Neural cell (in vitro differentiated cells): ENCODE data around the gene ARHGEF16. TPM values are rescaled to one million over a fixed set of nuclear protein-coding genes. Genes with fewer than 3 reads are reported as not detected.

Experiments
- H2AFZ ChIP-seq: fragments of 200-600, 300-800 bp; sonication (generic), shearing (Covaris generic); 2 replicates; pipeline ENCODE4 v1.6.0; 2014; ENCODE audit warnings: low read depth, mild to moderate bottlenecking, antibody characterized with exemption, low read length, moderate library complexity
- H3F3A ChIP-seq: fragments of 200-600 bp; shearing (Covaris generic); 2 replicates; pipeline ENCODE4 v1.6.1; 2016; ENCODE audit warnings: mild to moderate bottlenecking, moderate library complexity, mixed read lengths, antibody characterized with exemption, low read length; ENCODE audit not compliant: insufficient read depth, poor library complexity, severe bottlenecking
- H3K27ac ChIP-seq: fragments of 200-600, 300-800 bp; sonication (generic), shearing (Covaris generic); 2 replicates; pipeline ENCODE4 v1.5.1; 2014; ENCODE audit warnings: mild to moderate bottlenecking, low read length, moderate library complexity
- H3K27me3 ChIP-seq: fragments of 300-800, 200-600 bp; sonication (generic), shearing (Covaris generic); 2 replicates; pipeline ENCODE4 v1.6.0; 2014; ENCODE audit warnings: mild to moderate bottlenecking, low read depth, low read length, moderate library complexity; ENCODE audit not compliant: insufficient read depth
- H3K36me3 ChIP-seq: fragments of 300-800, 200-600 bp; sonication (generic), shearing (Covaris generic); 2 replicates; pipeline ENCODE4 v1.5.1; 2014; ENCODE audit warnings: mild to moderate bottlenecking, antibody characterized with exemption, low read length, moderate library complexity; ENCODE audit not compliant: insufficient read depth
- H3K4me2 ChIP-seq: fragments of 300-800, 200-600 bp; sonication (generic), shearing (Covaris generic); 2 replicates; pipeline ENCODE4 v1.6.0; 2014; ENCODE audit warnings: mild to moderate bottlenecking, low read length
- H3K4me3 ChIP-seq: fragments of 300-800, 200-600 bp; sonication (generic), shearing (Covaris generic); 2 replicates; pipeline ENCODE4 v1.5.1; 2014; ENCODE audit warnings: mild to moderate bottlenecking, low read length, moderate library complexity
- H3K79me2 ChIP-seq: fragments of 200-600 bp; shearing (Covaris generic); replicated peaks from 2 replicates; pipeline ENCODE4 v1.6.0; 2014; ENCODE audit warnings: mild to moderate bottlenecking, low read length, moderate library complexity; ENCODE audit not compliant: insufficient read depth
- H3K9ac ChIP-seq: fragments of 300-800, 200-600 bp; sonication (generic), shearing (Covaris generic); 2 replicates; pipeline ENCODE4 v1.6.1; 2016; ENCODE audit warnings: mild to moderate bottlenecking, low read length, mixed read lengths
- H3K9me2 ChIP-seq: fragments of 200-600 bp; shearing (Covaris generic); 2 replicates; pipeline ENCODE4 v1.6.1; 2016; ENCODE audit warnings: mild to moderate bottlenecking, low read length, mixed read lengths; ENCODE audit not compliant: insufficient read depth
- H3K9me3 ChIP-seq: fragments of 200-600, 300-800 bp; sonication (generic), shearing (Covaris generic); 2 replicates; pipeline ENCODE4 v1.6.1; 2016; ENCODE audit warnings: mild to moderate bottlenecking, mixed run types, low read length, moderate library complexity, mixed read lengths
- H4K20me1 ChIP-seq: fragments of 200-600 bp; shearing (Covaris generic); 2 replicates; pipeline ENCODE4 v1.6.1; 2016; ENCODE audit warnings: mild to moderate bottlenecking, mixed run types; ENCODE audit not compliant: insufficient read depth
- EP300 ChIP-seq: fragments of 450-650 bp; conservative IDR thresholded peaks from 2 replicates; pipeline ENCODE4 v1.6.1; 2014; ENCODE audit warnings: antibody characterized with exemption, mild to moderate bottlenecking, moderate library complexity; ENCODE audit not compliant: poor library complexity, severe bottlenecking
- EZH2 ChIP-seq: fragments of 200-600, 300-800 bp; shearing (Covaris generic), sonication (generic); IDR thresholded peaks from 2 replicates; pipeline ENCODE4 v1.6.1; 2014; ENCODE audit warnings: antibody characterized with exemption, low read length, borderline replicate concordance, mild to moderate bottlenecking; ENCODE audit not compliant: insufficient read depth, poor library complexity, severe bottlenecking
- MXI1 ChIP-seq: fragments of 450-650 bp; conservative IDR thresholded peaks from 2 replicates; pipeline ENCODE4 v1.6.1; 2014; ENCODE audit warnings: antibody characterized with exemption, mild to moderate bottlenecking; ENCODE audit not compliant: poor library complexity, severe bottlenecking
- POLR2AphosphoS5 ChIP-seq: IDR thresholded peaks from 2 replicates; pipeline ENCODE4 v1.6.1; 2012
- RAD21 ChIP-seq: fragments of 450-650 bp; conservative IDR thresholded peaks from 2 replicates; pipeline ENCODE4 v1.6.1; 2014; ENCODE audit warnings: antibody characterized with exemption, mild to moderate bottlenecking, moderate library complexity
- SMC3 ChIP-seq: fragments of 450-650 bp; conservative IDR thresholded peaks from 2 replicates; pipeline ENCODE4 v1.6.1; 2014; ENCODE audit warnings: antibody characterized with exemption, mild to moderate bottlenecking, moderate library complexity; ENCODE audit not compliant: poor library complexity
- TAF1 ChIP-seq: IDR thresholded peaks from 2 replicates; pipeline ENCODE4 v1.6.1; 2012; ENCODE audit warnings: low read depth
- polyA plus RNA-seq: library from polyadenylated mRNA; depleted of rRNA; stranded (reverse); fragments of >200 nt; gene quantifications from 2 replicates; pipeline ENCODE4 v1.2.3, GENCODE V29; 2014
- TF ChIP-seq, protein P1 (sequence below): fragments of 450-650 bp; IDR thresholded peaks from 2 replicates; pipeline ENCODE4 v1.5.1; 2014; ENCODE audit warnings: antibody characterized with exemption, mild to moderate bottlenecking, moderate library complexity; ENCODE audit not compliant: poor library complexity, severe bottlenecking
- TF ChIP-seq, protein P2 (sequence below): IDR thresholded peaks from 2 replicates; pipeline ENCODE4 v1.6.1; 2012; ENCODE audit warnings: borderline replicate concordance

The ARHGEF16 gene
- polyA plus RNA-seq, 1 donor from 2014 or later = 0.64 TPM

DNA sequence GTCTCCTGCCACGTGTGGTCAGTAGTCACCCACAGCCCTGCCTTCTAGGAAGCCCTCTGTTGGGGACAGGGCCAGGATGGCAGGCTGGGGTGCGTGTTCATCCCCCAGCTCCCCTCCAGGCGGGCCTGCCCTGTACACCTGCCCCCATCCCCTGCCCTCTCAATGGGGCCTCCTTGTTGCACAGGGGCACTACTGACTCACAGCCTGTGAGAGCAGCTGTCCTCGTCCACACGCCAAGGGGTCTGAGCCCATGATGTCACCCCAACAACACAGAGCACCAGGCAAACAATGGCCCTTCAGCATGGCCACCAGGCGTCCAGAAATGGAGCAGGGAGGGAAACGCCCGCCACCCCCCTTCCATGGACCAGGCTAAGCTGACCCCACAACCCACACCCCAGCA lies 64.3 kb downstream of the ARHGEF16 start:
- no peak overlapping the region for H3K27ac ChIP-seq
- H3K79me2 ChIP-seq = no peaks in the 10 kb centered on the region
- no peaks in the 10 kb centered on the region for H3K27me3 ChIP-seq
- no peak overlapping the region for H2AFZ ChIP-seq
- no peak overlapping the region for H3K4me3 ChIP-seq
- TF ChIP-seq POLR2AphosphoS5 (no peak), SMC3 (no peak), RAD21 (no peak), EZH2 (no peak), MXI1 (no peak), TAF1 (no peak), EP300 (no peak)
- TF ChIP-seq, protein P1, sequence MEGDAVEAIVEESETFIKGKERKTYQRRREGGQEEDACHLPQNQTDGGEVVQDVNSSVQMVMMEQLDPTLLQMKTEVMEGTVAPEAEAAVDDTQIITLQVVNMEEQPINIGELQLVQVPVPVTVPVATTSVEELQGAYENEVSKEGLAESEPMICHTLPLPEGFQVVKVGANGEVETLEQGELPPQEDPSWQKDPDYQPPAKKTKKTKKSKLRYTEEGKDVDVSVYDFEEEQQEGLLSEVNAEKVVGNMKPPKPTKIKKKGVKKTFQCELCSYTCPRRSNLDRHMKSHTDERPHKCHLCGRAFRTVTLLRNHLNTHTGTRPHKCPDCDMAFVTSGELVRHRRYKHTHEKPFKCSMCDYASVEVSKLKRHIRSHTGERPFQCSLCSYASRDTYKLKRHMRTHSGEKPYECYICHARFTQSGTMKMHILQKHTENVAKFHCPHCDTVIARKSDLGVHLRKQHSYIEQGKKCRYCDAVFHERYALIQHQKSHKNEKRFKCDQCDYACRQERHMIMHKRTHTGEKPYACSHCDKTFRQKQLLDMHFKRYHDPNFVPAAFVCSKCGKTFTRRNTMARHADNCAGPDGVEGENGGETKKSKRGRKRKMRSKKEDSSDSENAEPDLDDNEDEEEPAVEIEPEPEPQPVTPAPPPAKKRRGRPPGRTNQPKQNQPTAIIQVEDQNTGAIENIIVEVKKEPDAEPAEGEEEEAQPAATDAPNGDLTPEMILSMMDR = no peak
- TF ChIP-seq, protein P2, sequence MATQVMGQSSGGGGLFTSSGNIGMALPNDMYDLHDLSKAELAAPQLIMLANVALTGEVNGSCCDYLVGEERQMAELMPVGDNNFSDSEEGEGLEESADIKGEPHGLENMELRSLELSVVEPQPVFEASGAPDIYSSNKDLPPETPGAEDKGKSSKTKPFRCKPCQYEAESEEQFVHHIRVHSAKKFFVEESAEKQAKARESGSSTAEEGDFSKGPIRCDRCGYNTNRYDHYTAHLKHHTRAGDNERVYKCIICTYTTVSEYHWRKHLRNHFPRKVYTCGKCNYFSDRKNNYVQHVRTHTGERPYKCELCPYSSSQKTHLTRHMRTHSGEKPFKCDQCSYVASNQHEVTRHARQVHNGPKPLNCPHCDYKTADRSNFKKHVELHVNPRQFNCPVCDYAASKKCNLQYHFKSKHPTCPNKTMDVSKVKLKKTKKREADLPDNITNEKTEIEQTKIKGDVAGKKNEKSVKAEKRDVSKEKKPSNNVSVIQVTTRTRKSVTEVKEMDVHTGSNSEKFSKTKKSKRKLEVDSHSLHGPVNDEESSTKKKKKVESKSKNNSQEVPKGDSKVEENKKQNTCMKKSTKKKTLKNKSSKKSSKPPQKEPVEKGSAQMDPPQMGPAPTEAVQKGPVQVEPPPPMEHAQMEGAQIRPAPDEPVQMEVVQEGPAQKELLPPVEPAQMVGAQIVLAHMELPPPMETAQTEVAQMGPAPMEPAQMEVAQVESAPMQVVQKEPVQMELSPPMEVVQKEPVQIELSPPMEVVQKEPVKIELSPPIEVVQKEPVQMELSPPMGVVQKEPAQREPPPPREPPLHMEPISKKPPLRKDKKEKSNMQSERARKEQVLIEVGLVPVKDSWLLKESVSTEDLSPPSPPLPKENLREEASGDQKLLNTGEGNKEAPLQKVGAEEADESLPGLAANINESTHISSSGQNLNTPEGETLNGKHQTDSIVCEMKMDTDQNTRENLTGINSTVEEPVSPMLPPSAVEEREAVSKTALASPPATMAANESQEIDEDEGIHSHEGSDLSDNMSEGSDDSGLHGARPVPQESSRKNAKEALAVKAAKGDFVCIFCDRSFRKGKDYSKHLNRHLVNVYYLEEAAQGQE = no peak
- H3K9me2 ChIP-seq = no peaks in the 10 kb centered on the region
- H3K9ac ChIP-seq = no peak overlapping the region
- H3K36me3 ChIP-seq = no peaks in the 10 kb centered on the region
- no peak overlapping the region for H3K4me2 ChIP-seq
- no peaks in the 10 kb centered on the region for H4K20me1 ChIP-seq
- H3F3A ChIP-seq = no peaks in the 10 kb centered on the region
- H3K9me3 ChIP-seq = no peaks in the 10 kb centered on the region

DNA sequence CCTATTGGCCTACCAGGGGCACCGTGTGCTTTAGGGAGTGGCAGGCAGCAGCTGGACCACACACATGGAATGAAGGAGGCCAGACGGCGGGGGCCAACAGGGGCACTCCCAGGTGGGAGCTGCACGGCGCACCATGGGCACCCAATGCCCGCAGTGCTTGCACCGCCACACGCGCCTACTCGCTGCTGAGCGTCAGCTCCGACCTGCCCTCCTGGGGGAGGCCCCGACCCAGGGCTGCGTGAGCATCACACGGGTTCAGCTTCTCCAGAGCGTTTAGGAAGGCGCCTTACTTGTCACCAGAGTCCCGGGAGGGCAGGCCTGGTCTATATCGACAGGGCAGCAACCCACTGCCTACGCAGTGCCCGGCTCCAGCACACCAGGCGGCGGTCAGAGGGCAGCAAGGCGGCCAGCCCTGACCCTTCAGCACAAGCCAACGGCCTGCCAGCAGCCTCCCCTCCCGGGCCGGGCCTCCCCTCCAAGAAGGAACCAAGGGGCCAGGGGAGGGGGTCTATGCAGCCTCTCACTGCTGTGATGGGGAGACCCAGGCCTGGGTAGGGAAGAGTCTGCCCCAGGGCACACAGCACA lies 64.9 kb downstream of the ARHGEF16 start:
- H3K9me3 ChIP-seq = no peaks in the 10 kb centered on the region
- H3K4me2 ChIP-seq = no peak overlapping the region
- no peak for TF ChIP-seq EZH2
- TF ChIP-seq SMC3 = no peak
- TF ChIP-seq, protein P2 = no peak
- no peak for TF ChIP-seq POLR2AphosphoS5
- no peak for TF ChIP-seq EP300
- no peak for TF ChIP-seq MXI1
- no peak for TF ChIP-seq TAF1
- TF ChIP-seq, protein P1 = no peak
- no peak for TF ChIP-seq RAD21
- H3K27ac ChIP-seq = no peak overlapping the region
- H3K79me2 ChIP-seq = no peaks in the 10 kb centered on the region
- H3K9ac ChIP-seq = no peak overlapping the region
- no peaks in the 10 kb centered on the region for H3K27me3 ChIP-seq
- H4K20me1 ChIP-seq = no peaks in the 10 kb centered on the region
- H3K9me2 ChIP-seq = no peaks in the 10 kb centered on the region
- H3F3A ChIP-seq = no peaks in the 10 kb centered on the region
- no peak overlapping the region for H2AFZ ChIP-seq
- H3K4me3 ChIP-seq = no peak overlapping the region
- no peaks in the 10 kb centered on the region for H3K36me3 ChIP-seq
